Activated T-cell treated with anti-CD3 and anti-CD28 coated beads, Interleukin-2, amount 50 U/mL, for 72 hours (primary cell): ENCODE measurements around the gene EGFL7. TPM values are rescaled to one million over a fixed set of nuclear protein-coding genes. Genes with fewer than 3 reads are reported as not detected.

ENCODE experiments used
- ATAC-seq, 2 donors: fragments of 150-1000 bp; cut with Tn5 transposase; replicated peaks in 1 of 2; 2 replicates each; pipeline ENCODE4 v1.10.0; 2021; ENCODE audit warnings: moderate library complexity in 2 of 2, mild to moderate bottlenecking in 1 of 2
- DNase-seq, 2 donors: peaks; one replicate each; pipeline ENCODE4 v3.0.0; 2021 to 2022; ENCODE audit warnings: mixed read lengths in 1 of 2
- H3K27ac Mint-ChIP-seq: one replicate; pipeline ENCODE4 v1.8.0; 2022; ENCODE audit warnings: mild to moderate bottlenecking, moderate library complexity, mixed read lengths
- H3K27me3 Mint-ChIP-seq: one replicate; pipeline ENCODE4 v1.8.0; 2022; ENCODE audit warnings: low read depth, mixed read lengths
- H3K36me3 Mint-ChIP-seq, 2 donors: one replicate each; pipeline ENCODE4 v1.8.0; 2022; ENCODE audit warnings: mixed read lengths in 2 of 2, mild to moderate bottlenecking in 1 of 2; ENCODE audit not compliant: insufficient read depth in 2 of 2
- H3K4me1 Mint-ChIP-seq: one replicate; pipeline ENCODE4 v1.8.0; 2022; ENCODE audit warnings: low read depth, mixed read lengths
- H3K4me3 Mint-ChIP-seq, 2 donors: one replicate each; pipeline ENCODE4 v1.8.0; 2022; ENCODE audit warnings: mild to moderate bottlenecking in 2 of 2, mixed read lengths in 2 of 2, moderate library complexity in 2 of 2
- H3K9me3 Mint-ChIP-seq, 2 donors: one replicate each; pipeline ENCODE4 v1.8.0; 2022; ENCODE audit warnings: mixed read lengths in 2 of 2
- total RNA-seq, 2 donors: library from RNA; stranded (reverse); gene quantifications; one replicate each; pipeline ENCODE4 v1.2.3, GENCODE V29; 2022

EGFL7 gene
- total RNA-seq, 2 donors from 2014 or later: 0.93 to 1.1 TPM

- Mint-ChIP-seq H3K36me3 (no peaks in the 10 kb centered on the region), H3K27ac (no peak overlapping the region), H3K4me3 (no peak overlapping the region), H3K4me1 (peaks cover 11% of the 10 kb centered on the region), H3K9me3 (no peaks in the 10 kb centered on the region), H3K27me3 (peaks cover 29% of the 10 kb centered on the region)
- no peak for DNase-seq
- no peak for ATAC-seq
These were observed 7.1 kb upstream of the EGFL7 start for GRCh38 chr9:136655536-136656182.

DNA sequence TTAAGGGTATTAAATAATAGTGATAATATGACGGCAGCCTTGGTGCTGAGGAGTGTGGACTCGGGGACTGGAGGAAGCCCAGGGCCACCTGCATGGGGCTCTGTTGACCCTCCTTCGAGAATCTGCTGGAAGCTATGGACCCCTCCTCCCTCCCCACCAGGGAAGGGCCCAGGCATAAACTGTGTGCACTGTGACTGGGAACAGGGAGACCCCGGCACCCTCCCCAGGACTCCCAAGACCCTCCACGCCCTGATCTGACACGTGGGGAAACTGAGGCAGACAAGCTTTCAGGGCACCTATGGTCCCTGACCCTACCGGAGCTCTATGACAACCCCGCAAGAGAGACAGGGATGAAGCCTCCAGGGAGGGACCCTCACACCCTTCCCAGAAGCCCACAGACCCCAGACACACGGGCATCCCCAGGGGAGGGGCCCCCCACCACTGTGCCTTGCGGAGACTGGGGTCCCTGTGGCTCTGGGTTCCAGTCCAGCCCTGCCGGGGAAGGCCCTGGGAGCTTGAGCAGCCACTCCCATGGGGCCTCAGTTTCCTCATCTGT is 6.5 kb upstream of the EGFL7 start:
- no peak for DNase-seq
- no peaks in the 10 kb centered on the region for H3K36me3 Mint-ChIP-seq

DNA sequence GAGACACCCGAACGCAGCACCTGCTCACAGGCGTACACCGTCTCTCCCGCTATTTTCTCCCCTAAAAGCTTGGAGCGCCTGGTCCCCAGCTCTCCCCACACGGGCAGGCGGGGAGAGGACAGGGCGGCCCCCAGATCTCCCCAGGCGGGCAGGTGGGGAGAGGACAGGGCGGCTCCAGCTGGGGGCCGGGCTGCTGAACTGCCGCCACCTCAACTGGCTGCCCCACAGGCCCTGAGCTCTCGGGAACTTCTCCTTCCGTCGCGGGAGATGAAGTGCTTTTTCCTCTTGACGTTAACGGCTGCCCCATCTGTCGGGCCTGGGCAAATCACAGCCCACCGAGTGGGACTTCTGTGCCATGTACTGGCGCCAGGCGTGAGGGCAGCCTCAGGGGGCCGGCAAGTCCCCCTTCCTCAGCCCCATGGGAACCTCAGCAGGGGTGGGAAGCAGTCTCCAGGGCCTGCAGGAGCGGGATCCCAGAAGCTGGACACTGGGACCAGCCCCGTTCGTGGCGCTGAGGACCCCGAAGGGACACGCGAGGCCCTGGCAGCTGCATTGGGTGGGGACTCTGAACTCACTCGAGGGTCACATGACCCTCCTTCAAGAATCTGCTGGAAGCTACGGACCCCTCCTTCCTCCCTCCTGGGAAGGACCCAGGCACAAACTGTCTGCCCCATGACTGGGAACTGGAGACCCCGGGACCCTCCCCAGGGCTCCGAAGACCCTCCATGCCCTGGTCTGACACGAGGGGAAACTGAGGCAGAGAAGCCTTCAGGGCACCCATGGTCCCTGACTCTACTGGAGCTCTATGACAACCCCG is 5.7 kb upstream of the EGFL7 start:
- H3K4me3 Mint-ChIP-seq: no peak overlapping the region
- H3K27me3 Mint-ChIP-seq: peaks cover 29% of the 10 kb centered on the region
- H3K4me1 Mint-ChIP-seq: peaks cover 11% of the 10 kb centered on the region
- no peaks in the 10 kb centered on the region for H3K9me3 Mint-ChIP-seq
- no peaks in the 10 kb centered on the region for H3K36me3 Mint-ChIP-seq
- ATAC-seq: no peak
- no peak overlapping the region for H3K27ac Mint-ChIP-seq
- DNase-seq: no peak

More for the DNA sequence above, 6.5 kb upstream of the EGFL7 start:
- Mint-ChIP-seq H3K9me3 (no peaks in the 10 kb centered on the region), H3K4me1 (peaks cover 11% of the 10 kb centered on the region), H3K27ac (no peak overlapping the region), H3K27me3 (peaks cover 29% of the 10 kb centered on the region), H3K4me3 (no peak overlapping the region)
- no peak for ATAC-seq

GRCh38 chr9:136657974-136658848 is 4.5 kb upstream of the EGFL7 start:
- DNase-seq: no peak
- H3K4me3 Mint-ChIP-seq: no peak overlapping the region
- no peaks in the 10 kb centered on the region for H3K36me3 Mint-ChIP-seq
- no peak overlapping the region for H3K27ac Mint-ChIP-seq
- no peak for ATAC-seq
- H3K4me1 Mint-ChIP-seq: peaks cover 11% of the 10 kb centered on the region
- no peaks in the 10 kb centered on the region for H3K9me3 Mint-ChIP-seq
- H3K27me3 Mint-ChIP-seq: peaks cover 29% of the 10 kb centered on the region

GRCh38 chr9:136658849-136659535 is 3.7 kb upstream of the EGFL7 start:
- H3K27ac Mint-ChIP-seq: no peak overlapping the region
- DNase-seq (peak in 1 of 2 donors; percentile 21), ATAC-seq (peak in 1 of 2 donors; percentile 60)
- no peak overlapping the region for H3K4me3 Mint-ChIP-seq
- no peaks in the 10 kb centered on the region for H3K36me3 Mint-ChIP-seq
- no peaks in the 10 kb centered on the region for H3K9me3 Mint-ChIP-seq
- H3K27me3 Mint-ChIP-seq: peaks cover 29% of the 10 kb centered on the region
- H3K4me1 Mint-ChIP-seq: peaks cover 11% of the 10 kb centered on the region

DNA sequence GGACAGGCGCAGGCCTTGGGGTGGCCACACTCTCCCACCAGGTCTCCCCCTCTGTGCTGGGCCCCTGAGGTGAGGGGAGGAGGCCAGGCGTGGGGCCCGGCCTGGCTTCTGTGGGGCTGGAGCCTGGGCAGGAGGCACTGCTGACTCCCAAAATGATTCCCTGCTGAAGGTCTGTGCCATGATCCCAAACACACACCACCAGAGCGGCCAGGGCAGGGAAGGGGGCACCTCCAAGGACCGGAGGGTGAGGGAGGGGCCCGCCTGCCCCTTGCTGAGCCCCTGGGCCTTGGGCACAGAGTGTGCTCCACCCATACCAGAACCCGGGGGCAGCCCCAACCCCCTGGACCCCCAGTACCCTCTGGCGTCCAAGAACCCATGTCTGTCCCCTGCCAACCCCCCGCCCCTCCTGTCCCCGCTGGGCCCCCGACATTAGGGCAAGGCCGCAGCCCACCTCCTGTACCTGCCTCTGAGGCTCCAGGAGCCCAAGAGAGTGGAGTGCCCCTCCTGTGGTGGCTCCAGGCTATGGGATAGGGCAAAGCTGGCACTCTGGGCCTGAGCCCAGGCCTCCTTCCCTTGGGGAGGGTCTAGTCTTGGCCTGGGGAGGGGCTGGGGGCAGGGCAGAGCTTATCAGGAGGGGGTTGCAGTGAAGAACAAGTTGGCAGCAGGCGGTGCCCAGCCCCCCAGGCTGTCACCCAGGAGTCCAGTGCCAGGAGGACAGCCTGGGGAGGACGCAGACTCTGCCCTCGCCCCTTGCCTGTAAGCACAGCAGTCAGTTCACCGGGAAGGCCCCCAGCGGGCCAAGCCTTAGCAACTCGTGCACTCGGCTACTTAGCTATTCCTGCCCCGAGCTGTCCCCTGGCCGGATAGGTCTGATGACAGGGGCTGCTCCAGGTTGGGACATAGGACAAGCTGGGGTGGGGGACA is 2.6 kb upstream of the EGFL7 start:
- Mint-ChIP-seq H3K4me3 (no peak overlapping the region), H3K4me1 (peaks cover 14% of the 10 kb centered on the region), H3K36me3 (no peaks in the 10 kb centered on the region), H3K27me3 (peaks cover 36% of the 10 kb centered on the region), H3K27ac (no peak overlapping the region), H3K9me3 (no peaks in the 10 kb centered on the region)
- no peak for ATAC-seq
- no peak for DNase-seq

GRCh38 chr9:136660971-136661550 is 1.7 kb upstream of the EGFL7 start:
- H3K27ac Mint-ChIP-seq: no peak overlapping the region
- no peak for ATAC-seq
- peaks cover 13% of the 10 kb centered on the region for H3K4me1 Mint-ChIP-seq
- no peak overlapping the region for H3K4me3 Mint-ChIP-seq
- DNase-seq: peak in 1 of 2 donors; percentile 1
- no peaks in the 10 kb centered on the region for H3K9me3 Mint-ChIP-seq
- H3K36me3 Mint-ChIP-seq: no peaks in the 10 kb centered on the region
- peaks cover 34% of the 10 kb centered on the region for H3K27me3 Mint-ChIP-seq

DNA sequence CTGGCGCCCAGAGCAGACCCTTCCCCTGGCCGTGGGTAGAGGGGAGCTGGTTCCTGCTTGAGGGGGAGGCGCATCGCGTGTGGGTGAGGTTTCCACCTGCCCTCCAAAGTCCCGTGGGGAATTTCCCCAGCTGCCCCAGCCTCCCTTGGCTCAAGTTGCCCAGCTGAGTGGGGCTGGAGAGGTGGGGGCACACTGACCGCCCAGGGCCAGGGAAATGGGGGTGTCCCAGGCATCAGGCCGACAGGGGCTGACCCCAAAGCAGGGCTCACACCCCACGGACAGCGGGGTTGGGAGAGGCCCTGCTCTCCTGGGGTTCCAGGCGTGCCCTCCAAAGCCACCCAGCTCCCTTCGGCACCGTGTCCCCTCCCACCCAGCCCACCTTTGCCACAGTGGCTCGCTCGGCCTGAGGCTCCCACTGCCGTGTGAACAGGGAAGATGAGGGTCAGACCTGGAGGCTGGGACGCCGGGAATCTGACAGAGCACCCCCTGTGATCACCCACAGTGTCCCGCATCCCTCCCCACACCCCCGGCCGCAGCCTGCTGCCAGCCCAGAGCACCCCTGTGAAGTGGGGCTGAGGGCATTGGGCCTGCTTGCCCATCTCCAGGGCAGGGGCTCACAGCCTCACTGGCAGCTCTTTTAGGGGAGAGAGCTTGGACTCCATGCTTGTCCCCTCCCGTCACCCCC is 933 bp upstream of the EGFL7 start:
- peak in 1 of 2 donors; percentile 1 for DNase-seq
- Mint-ChIP-seq H3K9me3 (no peaks in the 10 kb centered on the region), H3K4me1 (peaks cover 10% of the 10 kb centered on the region), H3K4me3 (no peak overlapping the region), H3K27ac (no peak overlapping the region), H3K27me3 (peaks cover 27% of the 10 kb centered on the region), H3K36me3 (no peaks in the 10 kb centered on the region)
- ATAC-seq: no peak

DNA sequence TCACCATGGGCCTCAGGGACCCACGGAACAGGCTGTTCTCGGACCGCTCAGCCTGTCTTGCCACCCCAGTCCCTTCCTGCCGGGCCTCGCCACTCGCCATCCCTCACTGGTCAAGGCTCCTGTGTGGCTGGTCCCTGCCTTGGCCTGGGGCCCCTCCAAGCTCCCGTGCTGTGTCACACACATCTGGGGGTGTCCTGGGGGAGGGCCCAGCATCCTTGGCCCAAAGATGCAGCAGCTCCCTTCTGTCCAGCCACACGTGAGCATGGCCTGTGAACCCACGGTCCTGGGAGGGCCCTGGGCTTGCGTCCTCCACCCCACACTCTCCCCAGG is 425 bp upstream of the EGFL7 start:
- H3K4me1 Mint-ChIP-seq: peaks cover 10% of the 10 kb centered on the region
- no peak overlapping the region for H3K4me3 Mint-ChIP-seq
- H3K9me3 Mint-ChIP-seq: no peaks in the 10 kb centered on the region
- no peak for DNase-seq
- H3K27me3 Mint-ChIP-seq: peaks cover 22% of the 10 kb centered on the region
- no peak for ATAC-seq
- H3K27ac Mint-ChIP-seq: no peak overlapping the region
- no peaks in the 10 kb centered on the region for H3K36me3 Mint-ChIP-seq

- Mint-ChIP-seq H3K4me3 (peak overlapping the region in 1 of 2 donors; percentile 84), H3K36me3 (no peaks in the 10 kb centered on the region), H3K9me3 (no peaks in the 10 kb centered on the region), H3K27me3 (peaks cover 7% of the 10 kb centered on the region), H3K4me1 (peaks cover 4% of the 10 kb centered on the region), H3K27ac (no peak overlapping the region)
- no peak for ATAC-seq
- DNase-seq: no peak
These were observed 1.5 kb downstream of the EGFL7 start for GRCh38 chr9:136664000-136664915.
